Ectodermal cell (in vitro differentiated cells): Measurements from ENCODE around the gene CXCL13.

ENCODE experiments used
- H3K27ac ChIP-seq: 2 replicates; pipeline ENCODE4 v1.7.0; 2013; ENCODE audit warnings: mild to moderate bottlenecking, low read depth, low read length; ENCODE audit not compliant: insufficient read depth, poor library complexity, severe bottlenecking
- H3K27me3 ChIP-seq: 2 replicates; pipeline ENCODE4 v1.7.0; 2013; ENCODE audit warnings: mild to moderate bottlenecking, low read length; ENCODE audit not compliant: insufficient read depth, control insufficient read depth, poor library complexity, severe bottlenecking
- H3K36me3 ChIP-seq: one replicate; pipeline ENCODE4 v1.7.0; 2013; ENCODE audit warnings: low read length; ENCODE audit not compliant: control insufficient read depth, insufficient read depth
- H3K4me1 ChIP-seq: one replicate; pipeline ENCODE4 v1.7.0; 2013; ENCODE audit warnings: low read length; ENCODE audit not compliant: control insufficient read depth, insufficient read depth
- H3K4me3 ChIP-seq: 2 replicates; pipeline ENCODE4 v1.7.0; 2013; ENCODE audit warnings: low read depth, low read length, control low read depth; ENCODE audit not compliant: insufficient read depth
- H3K9me3 ChIP-seq: 2 replicates; pipeline ENCODE4 v1.7.0; 2013; ENCODE audit warnings: mild to moderate bottlenecking, low read length, moderate library complexity; ENCODE audit not compliant: control insufficient read depth
- WGBS, 2 experiments: methylation state at CpG; one replicate each; pipeline ENCODE4 v1.1.7; 2013; ENCODE audit warnings: missing lambda C conversion rate in 2 of 2; 5-methylcytosine and 5-hydroxymethylcytosine counted together

CXCL13 gene

GRCh38 chr4:77581724-77582123 is 23.9 kb upstream of the CXCL13 start:
- H3K27ac ChIP-seq = no peak overlapping the region
- no peak overlapping the region for H3K4me3 ChIP-seq
- no peaks in the 10 kb centered on the region for H3K4me1 ChIP-seq
- 87 to 89% methylated on average over 2 to 4 of the region's 4 CpGs for WGBS, 2 experiments
- H3K36me3 ChIP-seq = no peaks in the 10 kb centered on the region
- H3K27me3 ChIP-seq = no peaks in the 10 kb centered on the region
- H3K9me3 ChIP-seq = peaks cover 2% of the 10 kb centered on the region

- Histone ChIP-seq H3K4me3 (no peak overlapping the region), H3K9me3 (peaks cover 2% of the 10 kb centered on the region), H3K4me1 (no peaks in the 10 kb centered on the region), H3K36me3 (no peaks in the 10 kb centered on the region), H3K27ac (no peak overlapping the region), H3K27me3 (no peaks in the 10 kb centered on the region)
- WGBS, 2 experiments = 94 to 98% methylated on average over 2 of the region's 2 CpGs
Measured at GRCh38 chr4:77582156-77582555, 23.5 kb upstream of the CXCL13 start.

GRCh38 chr4:77582711-77583110 is 22.9 kb upstream of the CXCL13 start:
- H3K27me3 ChIP-seq = no peaks in the 10 kb centered on the region

DNA sequence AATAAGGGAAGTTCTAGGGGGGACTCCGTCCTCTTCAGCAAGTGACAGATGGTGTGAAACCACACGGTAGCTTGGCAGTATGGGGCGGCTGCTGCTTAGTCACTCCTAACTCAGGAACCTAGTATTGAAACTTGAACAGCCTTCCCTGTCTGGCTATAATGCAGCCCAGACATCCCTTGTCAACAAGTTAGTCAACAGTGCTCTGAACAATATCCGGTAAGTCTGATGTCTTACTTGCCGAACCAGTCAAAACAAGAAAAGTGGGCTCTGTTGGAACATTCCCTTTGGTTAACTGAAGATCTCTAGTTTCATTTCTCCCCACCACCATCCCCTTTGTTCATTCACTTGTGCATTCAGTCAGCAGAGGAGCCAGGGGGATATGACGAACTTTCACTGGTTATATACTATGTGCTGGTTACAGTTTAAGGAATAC is 18.7 kb upstream of the CXCL13 start:
- H3K4me1 ChIP-seq = no peaks in the 10 kb centered on the region
- H3K9me3 ChIP-seq = no peaks in the 10 kb centered on the region
- H3K27ac ChIP-seq = no peak overlapping the region
- H3K36me3 ChIP-seq = no peaks in the 10 kb centered on the region
- 93% methylated on average over 6 of the region's 6 CpGs for WGBS, 2 experiments
- no peak overlapping the region for H3K4me3 ChIP-seq
- no peaks in the 10 kb centered on the region for H3K27me3 ChIP-seq

More at GRCh38 chr4:77582711-77583110, 22.9 kb upstream of the CXCL13 start:
- Histone ChIP-seq H3K4me1 (no peaks in the 10 kb centered on the region), H3K9me3 (no peaks in the 10 kb centered on the region), H3K27ac (no peak overlapping the region), H3K36me3 (no peaks in the 10 kb centered on the region), H3K4me3 (no peak overlapping the region)

DNA sequence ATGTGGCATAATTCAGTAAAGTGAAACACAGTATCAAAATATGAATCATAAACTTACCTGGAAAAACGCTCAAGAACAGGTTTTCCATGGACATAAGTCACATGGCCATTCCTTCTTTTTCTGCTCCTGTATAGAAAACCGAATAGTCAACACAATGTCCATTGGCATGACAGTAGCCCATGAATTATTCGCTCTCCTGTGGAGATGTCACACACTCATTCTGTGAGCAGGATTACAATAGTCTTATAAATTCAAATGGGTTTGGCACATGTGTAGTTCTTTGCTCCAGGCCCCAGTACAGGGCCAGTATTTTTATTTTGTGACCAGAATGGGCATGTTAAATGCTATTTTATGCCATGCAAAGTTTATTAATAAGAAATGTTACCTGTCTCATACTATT is 15.1 kb upstream of the CXCL13 start:
- H3K27me3 ChIP-seq = no peaks in the 10 kb centered on the region
- 83 to 86% methylated on average over 3 of the region's 3 CpGs for WGBS, 2 experiments
- no peaks in the 10 kb centered on the region for H3K9me3 ChIP-seq
- H3K4me1 ChIP-seq = no peaks in the 10 kb centered on the region
- H3K27ac ChIP-seq = no peak overlapping the region
- no peaks in the 10 kb centered on the region for H3K36me3 ChIP-seq
- H3K4me3 ChIP-seq = no peak overlapping the region

GRCh38 chr4:77591532-77591931 is 14.1 kb upstream of the CXCL13 start:
- H3K4me1 ChIP-seq = no peaks in the 10 kb centered on the region
- no peak overlapping the region for H3K27ac ChIP-seq
- 96 to 97% methylated on average over 1 of the region's 1 CpG for WGBS, 2 experiments
- H3K27me3 ChIP-seq = no peaks in the 10 kb centered on the region
- H3K4me3 ChIP-seq = no peak overlapping the region
- H3K36me3 ChIP-seq = no peaks in the 10 kb centered on the region
- no peaks in the 10 kb centered on the region for H3K9me3 ChIP-seq

DNA sequence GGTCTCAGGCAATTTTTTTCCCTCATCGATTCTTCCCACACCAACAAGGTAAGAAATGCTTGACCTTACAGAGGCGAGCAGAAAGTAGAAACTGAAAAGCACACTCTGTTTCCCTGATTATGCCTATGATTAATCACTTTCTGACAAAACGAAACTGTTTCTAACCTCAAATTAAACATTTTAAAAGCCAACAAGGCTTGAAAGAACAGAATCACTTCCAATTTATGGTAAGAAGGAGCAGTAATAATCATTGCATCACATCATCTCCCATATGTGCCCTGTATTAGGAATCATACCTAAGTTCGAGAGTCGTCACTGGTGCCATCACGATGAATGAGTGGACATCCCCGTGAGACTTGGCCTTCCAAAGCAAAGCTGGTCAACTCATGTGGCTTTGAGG is 12.5 kb upstream of the CXCL13 start:
- Histone ChIP-seq H3K27me3 (no peaks in the 10 kb centered on the region), H3K4me1 (no peaks in the 10 kb centered on the region), H3K27ac (no peak overlapping the region), H3K4me3 (no peak overlapping the region), H3K9me3 (no peaks in the 10 kb centered on the region), H3K36me3 (no peaks in the 10 kb centered on the region)
- WGBS, 2 experiments = 93 to 94% methylated on average over 7 of the region's 7 CpGs

GRCh38 chr4:77593993-77594392 is 11.6 kb upstream of the CXCL13 start:
- no peaks in the 10 kb centered on the region for H3K27me3 ChIP-seq
- H3K9me3 ChIP-seq = no peaks in the 10 kb centered on the region
- H3K4me3 ChIP-seq = no peak overlapping the region
- no peak overlapping the region for H3K27ac ChIP-seq
- H3K36me3 ChIP-seq = no peaks in the 10 kb centered on the region
- WGBS, 2 experiments = 89 to 97% methylated on average over 2 of the region's 2 CpGs
- no peaks in the 10 kb centered on the region for H3K4me1 ChIP-seq

DNA sequence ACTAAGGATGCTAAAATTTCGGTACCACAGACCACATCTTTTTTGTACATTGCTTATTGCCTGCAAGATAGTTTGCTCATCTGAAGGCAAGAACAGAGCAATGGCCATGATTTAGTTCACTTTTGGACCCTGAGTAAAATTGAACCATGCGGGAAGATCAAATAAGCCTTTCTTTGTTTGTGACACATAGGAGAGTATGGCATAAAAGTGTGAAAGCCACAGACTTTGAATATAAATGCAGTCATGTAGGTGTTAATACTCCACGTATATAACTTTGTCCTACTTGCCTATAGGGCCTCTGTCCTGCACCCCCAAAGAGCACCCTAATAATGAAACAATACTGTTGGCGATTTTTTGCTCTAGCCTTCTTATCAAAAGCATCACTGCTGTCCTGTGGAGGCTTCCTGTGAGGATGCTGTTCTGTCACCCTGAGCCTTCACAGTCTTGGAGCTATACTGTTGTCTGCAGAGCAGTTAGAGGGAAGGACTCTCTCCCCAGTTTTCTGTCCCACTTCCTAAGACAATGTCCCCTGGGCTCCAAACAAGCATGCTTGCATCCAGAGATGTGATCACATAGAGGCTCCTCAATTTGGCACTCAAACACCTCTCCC is 10.2 kb upstream of the CXCL13 start:
- Histone ChIP-seq H3K36me3 (no peaks in the 10 kb centered on the region), H3K27me3 (no peaks in the 10 kb centered on the region), H3K27ac (no peak overlapping the region), H3K4me1 (no peaks in the 10 kb centered on the region), H3K9me3 (no peaks in the 10 kb centered on the region), H3K4me3 (no peak overlapping the region)
- 92% methylated on average over 4 of the region's 4 CpGs for WGBS, 2 experiments

DNA sequence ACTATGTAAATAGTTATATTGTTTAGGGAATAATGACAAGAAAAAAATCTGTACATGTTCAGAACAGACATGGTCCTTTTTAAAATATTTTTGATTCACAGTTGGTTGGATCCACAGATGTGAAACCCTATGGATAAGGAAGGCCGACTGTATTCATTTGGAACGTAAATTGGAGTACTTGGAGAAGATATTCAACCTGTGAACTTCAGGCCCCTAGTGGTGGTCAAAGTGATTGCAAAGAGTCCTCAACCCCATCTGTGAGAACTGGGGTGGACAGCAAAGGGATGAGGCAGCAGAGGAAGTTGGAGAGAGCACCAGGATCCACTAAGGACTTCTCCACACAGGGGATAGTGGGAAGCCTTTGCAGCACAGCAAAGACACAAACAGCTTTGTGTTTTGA is 6.2 kb upstream of the CXCL13 start:
- H3K27ac ChIP-seq = no peak overlapping the region
- 51 to 65% methylated on average over 2 of the region's 2 CpGs for WGBS, 2 experiments

More for the DNA sequence above, 6.2 kb upstream of the CXCL13 start:
- H3K36me3 ChIP-seq = no peaks in the 10 kb centered on the region
- no peaks in the 10 kb centered on the region for H3K9me3 ChIP-seq
- no peak overlapping the region for H3K4me3 ChIP-seq
- H3K4me1 ChIP-seq = no peaks in the 10 kb centered on the region
- H3K27me3 ChIP-seq = no peaks in the 10 kb centered on the region
